Heart right ventricle (tissue), 16 donors: ENCODE measurements around the gene KCTD5. TPM values are rescaled to one million over a fixed set of nuclear protein-coding genes. Genes with fewer than 3 reads are reported as not detected.

Source experiments
- ATAC-seq, 8 donors: fragments of 200-7000 bp; cut with Tn5 transposase; one replicate each; pipeline ENCODE4 v1.9.1; 2020; ENCODE audit warnings: mild to moderate bottlenecking in 8 of 8, moderate library complexity in 8 of 8, moderate number of reproducible peaks in 1 of 8
- DNase-seq, 2 donors: peaks; one replicate each; pipeline ENCODE4 v3.0.0-alpha.2; 2020
- H3K27ac ChIP-seq, 10 donors: fragments of 200-600 bp; sonication (generic) in 2 of 10; one replicate each; pipeline versions ENCODE4 v1.5.0 to v1.8.0; 2020 to 2022; ENCODE audit warnings: mild to moderate bottlenecking in 3 of 10
- H3K27me3 ChIP-seq, 7 donors: fragments of 200-600 bp; one replicate each; pipeline ENCODE4 v1.8.0; 2021 to 2022; ENCODE audit warnings: mild to moderate bottlenecking in 2 of 7
- H3K36me3 ChIP-seq, 9 donors: fragments of 200-600 bp; sonication (generic) in 1 of 9; one replicate each; pipeline versions ENCODE4 v1.5.0 to v1.8.0; 2020 to 2022; ENCODE audit warnings: mild to moderate bottlenecking in 2 of 9
- H3K4me1 ChIP-seq, 9 donors: fragments of 200-600 bp; sonication (generic) in 1 of 9; one replicate each; pipeline versions ENCODE4 v1.5.0 to v1.8.0; 2020 to 2022; ENCODE audit warnings: mild to moderate bottlenecking in 4 of 9
- H3K4me3 ChIP-seq, 10 donors: fragments of 200-600 bp; sonication (generic) in 2 of 10; one replicate each; pipeline versions ENCODE4 v1.5.0 to v1.8.0; 2020 to 2022; ENCODE audit warnings: mild to moderate bottlenecking in 7 of 10, moderate library complexity in 2 of 10
- H3K9me3 ChIP-seq, 11 donors: fragments of 200-600 bp in 10 of 11; sonication (generic) in 2 of 11; one replicate each; pipeline versions ENCODE4 v1.5.0 to v1.8.0; 2013 to 2022; ENCODE audit warnings: mild to moderate bottlenecking in 2 of 11, control low read depth in 1 of 11, moderate library complexity in 1 of 11
- WGBS, 2 donors: extraction: QIAGEN DNeasy Blood & Tissue Kit; methylation state at CpG; one replicate each; pipeline ENCODE4 v1.1.7; 2013; ENCODE audit warnings: inconsistent platforms in 1 of 2; 5-methylcytosine and 5-hydroxymethylcytosine counted together
- intact Hi-C, 10 donors: fragments of 100-400 bp; cut with DNase I; formaldehyde crosslinking; loops; one replicate each; pipeline versions ENCODE4 v1.11.1 to v1.14.2; 2022
- polyA plus RNA-seq, 2 donors: library from polyadenylated mRNA; stranded (reverse); fragments of 200-250 nt; gene quantifications; one replicate each; pipeline ENCODE4 v1.2.3, GENCODE V29; 2013
- total RNA-seq, 10 donors: library from RNA; stranded (reverse); fragmentation: NEBNext Ultra II Directional in 3 of 10; extraction: Animal tissue kit (Norgen Biotek cat#: 25700) in 3 of 10; gene quantifications; one replicate each; pipeline versions ENCODE4 v1.2.1 to v1.2.4, GENCODE V29; 2021 to 2023
- TF ChIP-seq, protein P1 (sequence below), 9 donors: fragments of 200-600 bp; sonication (generic) in 2 of 9; IDR thresholded peaks; one replicate each; pipeline versions ENCODE4 v1.5.0 to v1.8.0; 2021 to 2022; ENCODE audit warnings: antibody characterized with exemption in 9 of 9, mild to moderate bottlenecking in 5 of 9, moderate library complexity in 1 of 9
- donor health status: Arrhythmogenic right ventricular cardiomyopathy.
- donor health status: ischemic (EF 13 %, LVEDD 7.1; RV severe dilation, severe dysfunction).
- donor health status: healthy with polysubstance abuse.
- donor health status: DM: no; HTN: yes; CAD: no.
- donor health status: DM: no; HTN: no; CAD: no.
- donor health status: ischemic (EF 25% LVEDD 6.9; RV normal size, moderate dysfunction).
- donor health status: ischemic (EF 25% LVEDD 5.7; RV mildly dilated, moderate dysfunction).
- donor health status: healthy.
- donor health status: DM: yes; HTN: yes; CAD: no.
- donor health status: Ischemic cardiomyopathy.
- donor health status: ischemic (EF 35%, LVEDD 5.7; RV mildly dilated, moderate dysfunction).
- donor health status: nonischemic (EF 11% LVEDD 7.7; RV severe dilation, severe dysfunction).
- donor health status: DM: yes; HTN: yes; CAD: no.
- donor health status: PGD.
- donor health status: ischemic (EF 29% LVEDD 5.4; RV normal size, mild dysfunction).
- donor health status: nonischemic (EF 23%, LVEDD 6.1; RV moderate dilation, normal function).

KCTD5 gene
- total and polyA plus RNA-seq, 12 donors = 8.5 to 22.4 (median 11.6) TPM

DNA sequence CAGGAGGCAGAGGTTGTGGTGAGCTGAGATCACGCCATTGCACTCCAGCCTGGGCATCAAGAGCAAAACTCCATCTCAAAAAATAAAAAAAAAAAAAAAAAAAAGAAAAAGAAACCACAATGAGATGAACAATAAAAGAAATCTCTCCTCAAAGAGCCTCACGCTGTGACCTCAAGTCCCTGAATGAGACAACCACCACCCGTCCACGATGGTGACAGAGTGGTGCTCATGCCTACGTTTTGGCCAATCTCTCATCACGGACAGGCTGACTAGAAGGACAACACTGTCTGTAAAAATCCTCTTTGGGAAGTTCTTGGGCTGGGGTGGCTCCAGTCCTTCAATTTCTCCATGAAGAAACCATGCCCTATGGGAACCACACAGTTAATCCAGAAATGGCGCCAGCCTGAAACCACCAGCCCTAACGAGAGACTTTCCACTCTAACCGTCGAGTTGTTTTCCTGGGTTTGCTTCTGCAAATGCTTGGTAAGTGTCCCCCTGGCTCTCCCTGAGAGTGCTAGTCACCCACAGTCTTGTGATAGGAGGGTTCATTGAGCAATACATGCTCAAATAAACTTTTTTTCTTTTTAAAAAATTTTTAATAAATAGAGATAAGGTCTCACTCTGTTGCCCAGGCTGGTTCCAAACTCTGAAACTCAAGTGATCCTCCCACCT, 52.7 kb downstream of the KCTD5 start:
- no peak for ATAC-seq
- intact Hi-C loops = no loop called here
- no peaks in the 10 kb centered on the region for H3K9me3 ChIP-seq
- TF ChIP-seq, protein P1, sequence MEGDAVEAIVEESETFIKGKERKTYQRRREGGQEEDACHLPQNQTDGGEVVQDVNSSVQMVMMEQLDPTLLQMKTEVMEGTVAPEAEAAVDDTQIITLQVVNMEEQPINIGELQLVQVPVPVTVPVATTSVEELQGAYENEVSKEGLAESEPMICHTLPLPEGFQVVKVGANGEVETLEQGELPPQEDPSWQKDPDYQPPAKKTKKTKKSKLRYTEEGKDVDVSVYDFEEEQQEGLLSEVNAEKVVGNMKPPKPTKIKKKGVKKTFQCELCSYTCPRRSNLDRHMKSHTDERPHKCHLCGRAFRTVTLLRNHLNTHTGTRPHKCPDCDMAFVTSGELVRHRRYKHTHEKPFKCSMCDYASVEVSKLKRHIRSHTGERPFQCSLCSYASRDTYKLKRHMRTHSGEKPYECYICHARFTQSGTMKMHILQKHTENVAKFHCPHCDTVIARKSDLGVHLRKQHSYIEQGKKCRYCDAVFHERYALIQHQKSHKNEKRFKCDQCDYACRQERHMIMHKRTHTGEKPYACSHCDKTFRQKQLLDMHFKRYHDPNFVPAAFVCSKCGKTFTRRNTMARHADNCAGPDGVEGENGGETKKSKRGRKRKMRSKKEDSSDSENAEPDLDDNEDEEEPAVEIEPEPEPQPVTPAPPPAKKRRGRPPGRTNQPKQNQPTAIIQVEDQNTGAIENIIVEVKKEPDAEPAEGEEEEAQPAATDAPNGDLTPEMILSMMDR (IDR thresholded peaks at IDR 0.05) = no peak
- peaks cover 0 to 25% (median 0%) of the 10 kb centered on the region in 7 donors for H3K27me3 ChIP-seq
- DNase-seq = no peak
- no peaks in the 10 kb centered on the region for H3K4me1 ChIP-seq
- no peaks in the 10 kb centered on the region for H3K36me3 ChIP-seq
- no peak overlapping the region for H3K4me3 ChIP-seq
- H3K27ac ChIP-seq = no peak overlapping the region
- 78% methylated on average over 10 of the region's 10 CpGs for WGBS, 2 donors

DNA sequence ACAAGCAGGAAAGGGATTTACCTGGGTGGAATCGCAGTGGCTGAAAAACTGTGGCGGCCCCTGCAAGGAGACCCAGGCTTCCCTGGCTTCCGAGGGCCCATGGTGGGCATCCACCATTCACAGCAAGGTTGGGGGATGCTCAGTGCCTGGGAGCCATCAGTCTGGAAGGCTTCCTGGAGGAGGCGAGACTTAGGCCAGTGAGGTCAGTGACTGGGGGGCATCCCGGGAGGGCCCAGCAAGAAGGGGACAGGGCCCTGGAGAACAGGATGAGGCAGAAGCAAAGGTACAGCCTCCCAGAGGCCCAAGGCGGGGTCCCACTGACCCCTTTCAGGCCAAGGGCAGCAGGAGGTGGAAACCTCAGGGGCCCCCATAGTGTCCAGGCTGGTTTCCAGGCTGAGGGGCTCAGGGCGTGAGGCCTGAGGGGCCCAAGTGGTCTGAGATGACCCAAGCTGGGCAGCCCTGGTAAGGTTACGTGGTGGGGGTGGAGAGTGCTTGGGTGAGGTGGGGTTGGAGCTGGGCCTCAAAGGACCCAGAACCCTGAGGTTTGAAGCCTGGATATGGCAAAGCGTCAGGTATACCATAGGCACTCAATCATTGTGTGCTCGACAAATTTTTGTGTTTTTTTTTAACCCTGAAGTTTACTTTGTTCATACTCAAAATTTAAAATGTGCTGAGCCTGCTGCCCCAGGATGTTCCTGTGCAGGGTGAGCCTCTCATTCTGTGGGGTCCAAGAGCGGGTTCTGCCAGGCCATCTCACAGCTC, 54.3 kb downstream of the KCTD5 start:
- no peak overlapping the region for H3K4me3 ChIP-seq
- H3K9me3 ChIP-seq = no peaks in the 10 kb centered on the region
- ATAC-seq (no peak), DNase-seq (no peak)
- H3K27ac ChIP-seq = no peak overlapping the region
- H3K36me3 ChIP-seq = no peaks in the 10 kb centered on the region
- H3K4me1 ChIP-seq = no peaks in the 10 kb centered on the region
- intact Hi-C loops = no loop called here
- H3K27me3 ChIP-seq = peaks cover 0 to 29% (median 0%) of the 10 kb centered on the region in 7 donors
- 86 to 87% methylated on average over 11 of the region's 11 CpGs for WGBS, 2 donors
- TF ChIP-seq, protein P1 (IDR thresholded peaks at IDR 0.05) = no peak

GRCh38 chr16:2737238-2737605, 54.9 kb downstream of the KCTD5 start:
- no peak overlapping the region for H3K27ac ChIP-seq
- peak in 1 of 8 donors; percentile 23 for ATAC-seq

GRCh38 chr16:2737895-2738418, 55.6 kb downstream of the KCTD5 start:
- H3K27ac ChIP-seq = no peak overlapping the region
- DNase-seq (no peak), ATAC-seq (no peak)
- TF ChIP-seq, protein P1 (IDR thresholded peaks at IDR 0.05) = no peak
- WGBS, 2 donors = 76 to 89% methylated on average over 7 of the region's 7 CpGs
- H3K27me3 ChIP-seq = peaks cover 0 to 29% (median 0%) of the 10 kb centered on the region in 7 donors
- no peaks in the 10 kb centered on the region for H3K4me1 ChIP-seq
- intact Hi-C loops = no loop called here
- no peaks in the 10 kb centered on the region for H3K9me3 ChIP-seq
- no peak overlapping the region for H3K4me3 ChIP-seq
- no peaks in the 10 kb centered on the region for H3K36me3 ChIP-seq

More at GRCh38 chr16:2737238-2737605, 54.9 kb downstream of the KCTD5 start:
- Histone ChIP-seq H3K27me3 (peaks cover 0 to 29% (median 0%) of the 10 kb centered on the region in 7 donors), H3K36me3 (no peaks in the 10 kb centered on the region), H3K4me1 (no peaks in the 10 kb centered on the region), H3K9me3 (no peaks in the 10 kb centered on the region), H3K4me3 (no peak overlapping the region)
- TF ChIP-seq, protein P1 (IDR thresholded peaks at IDR 0.05) = no peak
- intact Hi-C loops = no loop called here
- no peak for DNase-seq
- WGBS, 2 donors = 82 to 92% methylated on average over 5 of the region's 5 CpGs
